ENCODE results near the gene DTYMK. TPM values are rescaled to one million over a fixed set of nuclear protein-coding genes. Genes with fewer than 3 reads are reported as not detected.

Gene DTYMK
- total and polyA plus RNA-seq, 2 of the 8 experiments (the other 6 are each of a cell fraction or from before 2014, with no cell fraction given), result 58.3 to 69.9 TPM

GRCh38 chr2:241658296-241658695 lies 28.3 kb downstream of the DTYMK start:
- Histone ChIP-seq H3K4ac (replicated peaks; ENCODE audit: insufficient read length, low read depth, low read length) (no peak overlapping the region), H3K9me3 (ENCODE audit: insufficient read depth in 2 of 2, low read depth in 1 of 2, low read length in 1 of 2) (no peaks in the 10 kb centered on the region), H2AK5ac (ENCODE audit: low read depth, low read length) (no peak overlapping the region), H3K23ac (ENCODE audit: insufficient read length) (no peak overlapping the region), H4K20me1 (replicated peaks in 1 of 2; ENCODE audit: control insufficient read depth in 1 of 2, insufficient read depth in 2 of 2, low read length in 2 of 2) (peaks cover 13 to 20% of the 10 kb centered on the region in 2 experiments), H2BK120ac (replicated peaks; ENCODE audit: low read depth, low read length) (no peak overlapping the region), H3K36me3 (ENCODE audit: control insufficient read depth in 2 of 4, insufficient read depth in 4 of 4, low read length in 3 of 4) (peaks cover 8 to 41% (median 28%) of the 10 kb centered on the region in 4 experiments), H3K4me1 (replicated peaks in 1 of 4; ENCODE audit: control insufficient read depth in 3 of 4, insufficient read depth in 4 of 4, low read length in 3 of 4) (no peaks in the 10 kb centered on the region), H3K18ac (ENCODE audit: extremely low read depth, low read length) (no peak overlapping the region), H2AFZ (ENCODE audit: low read length) (no peak overlapping the region), H3K4me2 (ENCODE audit: insufficient read depth in 1 of 2, low read depth in 2 of 2, low read length in 2 of 2) (no peak overlapping the region), H2BK5ac (ENCODE audit: low read depth, low read length) (no peak overlapping the region), H2BK20ac (ENCODE audit: low read length) (no peak overlapping the region), H3K79me2 (ENCODE audit: control insufficient read depth in 1 of 2, insufficient read depth in 2 of 2, low read length in 2 of 2) (no peaks in the 10 kb centered on the region), H4K5ac (ENCODE audit: insufficient read length, low read depth, low read length) (no peak overlapping the region), H2BK15ac (ENCODE audit: low read length) (no peak overlapping the region), H4K91ac (replicated peaks; ENCODE audit: insufficient read length, low read length) (no peak overlapping the region), H3K23me2 (ENCODE audit: low read depth, low read length) (no peaks in the 10 kb centered on the region), H3K27ac (ENCODE audit: low read depth, low read length) (no peak overlapping the region), H3K56ac (replicated peaks; ENCODE audit: insufficient read length, low read depth, low read length) (no peak overlapping the region), H4K8ac (ENCODE audit: extremely low read depth, insufficient read depth, low read length) (no peak overlapping the region), H3K14ac (ENCODE audit: insufficient read length) (no peak overlapping the region), H3K9ac (replicated peaks in 1 of 4; ENCODE audit: extremely low read depth in 1 of 4, low read depth in 3 of 4, low read length in 3 of 4) (no peak overlapping the region), H3K79me1 (ENCODE audit: low read depth, low read length) (no peaks in the 10 kb centered on the region), H3K27me3 (replicated peaks in 1 of 4; ENCODE audit: control insufficient read depth in 3 of 4, extremely low read depth in 1 of 4, insufficient read depth in 3 of 4, low read length in 3 of 4) (no peaks in the 10 kb centered on the region), H2BK12ac (ENCODE audit: low read depth, low read length) (no peak overlapping the region), H3K4me3 (ENCODE audit: extremely low read depth in 1 of 4, insufficient read depth in 2 of 4, low read depth in 3 of 4, low read length in 4 of 4) (no peak overlapping the region)
- DNase-seq (ENCODE audit: low read depth in 1 of 2, low spot score in 2 of 2) (no peak), FAIRE-seq (no peak)
- ChIA-PET CTCF (ENCODE audit: partially characterized antibody) (interaction anchor here (0.8 to 3.2 kb wide), 15 partner anchors 10 to 220 kb away, joined by 3 to 29 read pairs (median 4); partner anchors contain the start of gene ATG4B), POLR2A (ENCODE audit: partially characterized antibody) (interaction anchor here (0.8 to 2.5 kb wide), 5 partner anchors 10 to 43 kb away, joined by 3 to 8 read pairs (median 5); partner anchors contain the start of gene ING5)
- TF ChIP-seq GTF2F1 (IDR thresholded peaks at IDR 0.05; ENCODE audit: borderline replicate concordance, low read depth, low read length), result no peak
- 87% methylated on average over 4 of the region's 5 CpGs; no CpG with 5 or more reads in 1 of the 2 experiments for WGBS, 2 experiments (ENCODE audit: extremely low coverage in 1 of 2, insufficient coverage in 1 of 2, insufficient read length in 1 of 2, insufficient replicate concordance in 2 of 2, low coverage in 1 of 2, low lambda C conversion rate in 2 of 2, missing lambda C conversion rate in 1 of 2)
